HEK293 (cell line): Measurements from ENCODE around the gene PERM1.

Experiments
- KLF1 ChIP-seq: fragments of 450-650 bp; formaldehyde crosslinking; IDR thresholded peaks from 2 replicates; pipeline ENCODE4 v1.5.1; 2016; ENCODE audit warnings: missing biosample characterization, missing genetic modification characterization
- KLF10 ChIP-seq: fragments of 450-650 bp; IDR thresholded peaks from 2 replicates; pipeline ENCODE4 v1.5.1; 2018; ENCODE audit warnings: missing biosample characterization, mild to moderate bottlenecking, missing genetic modification characterization
- SP2 ChIP-seq: fragments of 450-650 bp; formaldehyde crosslinking; IDR thresholded peaks from 2 replicates; pipeline ENCODE4 v1.5.1; 2016; ENCODE audit warnings: missing biosample characterization, missing genetic modification characterization
- SP7 ChIP-seq: fragments of 450-650 bp; formaldehyde crosslinking; IDR thresholded peaks from 2 replicates; pipeline ENCODE4 v1.5.1; 2016; ENCODE audit warnings: missing biosample characterization, missing genetic modification characterization
- TCF7L2 ChIP-seq: IDR thresholded peaks from 2 replicates; pipeline ENCODE4 v1.6.1; 2011; ENCODE audit warnings: low read depth, mild to moderate bottlenecking, inconsistent platforms, low read length, moderate library complexity, borderline replicate concordance
- YY2 ChIP-seq: fragments of 450-650 bp; formaldehyde crosslinking; IDR thresholded peaks from 2 replicates; pipeline ENCODE4 v1.5.1; 2016; ENCODE audit warnings: missing biosample characterization, missing genetic modification characterization
- ZBTB21 ChIP-seq: fragments of 450-650 bp; formaldehyde crosslinking; IDR thresholded peaks from 2 replicates; pipeline ENCODE4 v1.5.1; 2017; ENCODE audit warnings: missing biosample characterization, missing genetic modification characterization
- ZBTB48 ChIP-seq: fragments of 450-650 bp; formaldehyde crosslinking; IDR thresholded peaks from 2 replicates; pipeline ENCODE4 v1.5.1; 2016; ENCODE audit warnings: missing biosample characterization, missing genetic modification characterization
- ZNF140 ChIP-seq: fragments of 450-650 bp; formaldehyde crosslinking; IDR thresholded peaks from 2 replicates; pipeline ENCODE4 v1.5.1; 2016; ENCODE audit warnings: missing biosample characterization, missing genetic modification characterization
- ZNF239 ChIP-seq: fragments of 450-650 bp; formaldehyde crosslinking; IDR thresholded peaks from 2 replicates; pipeline ENCODE4 v1.5.1; 2016; ENCODE audit warnings: missing biosample characterization, missing genetic modification characterization
- ZNF248 ChIP-seq: fragments of 450-650 bp; formaldehyde crosslinking; IDR thresholded peaks from 2 replicates; pipeline ENCODE4 v1.5.1; 2017; ENCODE audit warnings: missing biosample characterization, missing genetic modification characterization
- ZNF335 ChIP-seq: fragments of 450-650 bp; formaldehyde crosslinking; conservative IDR thresholded peaks from 2 replicates; pipeline ENCODE4 v1.5.1; 2016; ENCODE audit warnings: missing biosample characterization, missing genetic modification characterization
- ZNF433 ChIP-seq: fragments of 450-650 bp; formaldehyde crosslinking; IDR thresholded peaks from 2 replicates; pipeline ENCODE4 v1.5.1; 2016; ENCODE audit warnings: missing biosample characterization, missing genetic modification characterization, low read depth
- ZNF473 ChIP-seq: fragments of 450-650 bp; formaldehyde crosslinking; IDR thresholded peaks from 2 replicates; pipeline ENCODE4 v1.5.1; 2017; ENCODE audit warnings: missing biosample characterization, missing genetic modification characterization
- ZNF548 ChIP-seq: fragments of 450-650 bp; formaldehyde crosslinking; IDR thresholded peaks from 2 replicates; pipeline ENCODE4 v1.5.1; 2016; ENCODE audit warnings: missing biosample characterization, missing genetic modification characterization
- ZNF571 ChIP-seq: fragments of 450-650 bp; formaldehyde crosslinking; IDR thresholded peaks from 2 replicates; pipeline ENCODE4 v1.5.0; 2017; ENCODE audit warnings: missing biosample characterization, missing genetic modification characterization
- ZNF621 ChIP-seq: fragments of 450-650 bp; formaldehyde crosslinking; IDR thresholded peaks from 2 replicates; pipeline ENCODE4 v1.5.1; 2017; ENCODE audit warnings: missing biosample characterization, missing genetic modification characterization
- ZNF677 ChIP-seq: fragments of 450-650 bp; IDR thresholded peaks from 2 replicates; pipeline ENCODE4 v1.5.0; 2018; ENCODE audit warnings: missing biosample characterization, mild to moderate bottlenecking, missing genetic modification characterization, moderate library complexity
- ZNF791 ChIP-seq: fragments of 450-650 bp; formaldehyde crosslinking; IDR thresholded peaks from 2 replicates; pipeline ENCODE4 v1.5.1; 2016; ENCODE audit warnings: missing biosample characterization, missing genetic modification characterization
- ZNF837 ChIP-seq: fragments of 450-650 bp; formaldehyde crosslinking; IDR thresholded peaks from 2 replicates; pipeline ENCODE4 v1.5.1; 2016; ENCODE audit warnings: missing biosample characterization, missing genetic modification characterization
- TF ChIP-seq, protein P1 (sequence below): fragments of 450-650 bp; formaldehyde crosslinking; IDR thresholded peaks from 2 replicates; pipeline ENCODE4 v1.5.1; 2017; ENCODE audit warnings: missing biosample characterization, missing genetic modification characterization
- TF ChIP-seq, protein P2 (sequence below): fragments of 450-650 bp; formaldehyde crosslinking; IDR thresholded peaks from 2 replicates; pipeline ENCODE4 v1.5.1; 2016; ENCODE audit warnings: missing biosample characterization, missing genetic modification characterization
- TF ChIP-seq, protein P3 (sequence below): fragments of 450-650 bp; formaldehyde crosslinking; IDR thresholded peaks from 2 replicates; pipeline ENCODE4 v1.5.1; 2016; ENCODE audit warnings: missing biosample characterization, missing genetic modification characterization
- TF ChIP-seq, protein P4 (sequence below): fragments of 450-650 bp; formaldehyde crosslinking; IDR thresholded peaks from 2 replicates; pipeline ENCODE4 v1.5.1; 2016; ENCODE audit warnings: missing biosample characterization, missing genetic modification characterization
- TF ChIP-seq, protein P5 (sequence below): fragments of 450-650 bp; formaldehyde crosslinking; IDR thresholded peaks from 2 replicates; pipeline ENCODE4 v1.5.1; 2016; ENCODE audit warnings: missing biosample characterization, missing genetic modification characterization, borderline replicate concordance
- TF ChIP-seq, protein P6 (sequence below): fragments of 450-650 bp; formaldehyde crosslinking; IDR thresholded peaks from 2 replicates; pipeline ENCODE4 v1.5.1; 2016; ENCODE audit warnings: missing biosample characterization, missing genetic modification characterization

The PERM1 gene

DNA sequence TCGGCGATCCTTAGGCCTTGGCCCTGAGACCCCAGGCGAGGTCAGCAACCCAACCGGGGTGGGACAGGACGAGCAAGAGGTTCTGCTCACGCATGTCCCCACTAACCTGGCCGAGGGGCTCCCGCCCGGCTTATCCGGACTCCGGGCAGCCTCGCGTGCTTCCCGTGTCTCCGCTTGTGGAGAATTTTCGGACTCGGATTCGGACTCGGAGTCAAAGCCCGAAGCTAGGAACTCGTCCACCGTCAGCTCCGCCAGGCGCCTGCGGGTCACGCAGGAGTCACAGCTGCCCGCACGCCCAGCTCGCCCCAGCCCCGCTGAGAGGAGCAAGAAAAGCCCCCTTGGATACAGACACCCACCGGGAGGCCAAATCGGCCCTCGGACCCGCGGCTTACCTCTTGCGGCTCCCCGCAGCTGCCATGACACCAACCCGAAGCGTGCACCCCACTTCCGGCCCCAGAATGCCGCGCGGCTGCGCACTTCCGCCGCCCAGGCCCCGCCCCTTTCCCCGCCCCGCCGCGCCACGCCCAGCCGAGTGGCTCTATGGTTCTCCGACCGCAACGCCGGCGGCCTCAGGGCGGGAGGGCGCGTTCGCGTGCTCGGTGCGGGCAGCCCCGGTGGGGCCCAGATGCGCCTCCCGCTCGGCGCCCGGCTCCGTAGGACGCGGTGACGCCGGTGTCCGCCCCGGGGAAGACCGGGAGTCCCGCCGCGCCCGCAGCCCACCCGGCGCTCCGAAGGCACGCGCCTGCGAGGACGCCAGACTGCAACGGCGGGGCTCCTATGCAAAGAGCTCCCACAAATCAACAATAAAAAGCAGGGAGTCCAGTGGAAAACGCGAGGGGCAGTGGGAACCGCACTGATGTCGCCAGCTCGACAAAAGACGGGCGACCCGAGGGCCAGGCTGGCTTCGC, 22.8 kb downstream of the PERM1 start, which contains the start of gene NOC2L (continued):
- TF ChIP-seq, protein P1, sequence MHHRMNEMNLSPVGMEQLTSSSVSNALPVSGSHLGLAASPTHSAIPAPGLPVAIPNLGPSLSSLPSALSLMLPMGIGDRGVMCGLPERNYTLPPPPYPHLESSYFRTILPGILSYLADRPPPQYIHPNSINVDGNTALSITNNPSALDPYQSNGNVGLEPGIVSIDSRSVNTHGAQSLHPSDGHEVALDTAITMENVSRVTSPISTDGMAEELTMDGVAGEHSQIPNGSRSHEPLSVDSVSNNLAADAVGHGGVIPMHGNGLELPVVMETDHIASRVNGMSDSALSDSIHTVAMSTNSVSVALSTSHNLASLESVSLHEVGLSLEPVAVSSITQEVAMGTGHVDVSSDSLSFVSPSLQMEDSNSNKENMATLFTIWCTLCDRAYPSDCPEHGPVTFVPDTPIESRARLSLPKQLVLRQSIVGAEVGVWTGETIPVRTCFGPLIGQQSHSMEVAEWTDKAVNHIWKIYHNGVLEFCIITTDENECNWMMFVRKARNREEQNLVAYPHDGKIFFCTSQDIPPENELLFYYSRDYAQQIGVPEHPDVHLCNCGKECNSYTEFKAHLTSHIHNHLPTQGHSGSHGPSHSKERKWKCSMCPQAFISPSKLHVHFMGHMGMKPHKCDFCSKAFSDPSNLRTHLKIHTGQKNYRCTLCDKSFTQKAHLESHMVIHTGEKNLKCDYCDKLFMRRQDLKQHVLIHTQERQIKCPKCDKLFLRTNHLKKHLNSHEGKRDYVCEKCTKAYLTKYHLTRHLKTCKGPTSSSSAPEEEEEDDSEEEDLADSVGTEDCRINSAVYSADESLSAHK (tag by site-specific recombination) = no peak
- TF ChIP-seq TCF7L2 (no peak), ZNF433 (tag by site-specific recombination) (no peak), ZNF239 (tag by site-specific recombination) (no peak), ZNF571 (tag by site-specific recombination) (no peak), ZNF791 (tag by site-specific recombination) (no peak), SP2 (tag by site-specific recombination) (peak; percentile 83), SP7 (tag by site-specific recombination) (peak; percentile 65; the same call in 1 of the 2 replicates), ZNF473 (no peak), YY2 (peak; percentile 68), KLF1 (tag by site-specific recombination) (peak; percentile 67), ZNF248 (tag by site-specific recombination) (no peak), ZNF140 (tag by site-specific recombination) (no peak), ZNF548 (no peak), ZNF837 (tag by site-specific recombination) (no peak), ZNF621 (tag by site-specific recombination) (no peak), KLF10 (tag by site-specific recombination) (peak; percentile 62), ZBTB48 (tag by site-specific recombination) (no peak), ZBTB21 (tag by site-specific recombination) (no peak), ZNF335 (peak; percentile 70), ZNF677 (tag by site-specific recombination) (no peak)
- TF ChIP-seq, protein P2, sequence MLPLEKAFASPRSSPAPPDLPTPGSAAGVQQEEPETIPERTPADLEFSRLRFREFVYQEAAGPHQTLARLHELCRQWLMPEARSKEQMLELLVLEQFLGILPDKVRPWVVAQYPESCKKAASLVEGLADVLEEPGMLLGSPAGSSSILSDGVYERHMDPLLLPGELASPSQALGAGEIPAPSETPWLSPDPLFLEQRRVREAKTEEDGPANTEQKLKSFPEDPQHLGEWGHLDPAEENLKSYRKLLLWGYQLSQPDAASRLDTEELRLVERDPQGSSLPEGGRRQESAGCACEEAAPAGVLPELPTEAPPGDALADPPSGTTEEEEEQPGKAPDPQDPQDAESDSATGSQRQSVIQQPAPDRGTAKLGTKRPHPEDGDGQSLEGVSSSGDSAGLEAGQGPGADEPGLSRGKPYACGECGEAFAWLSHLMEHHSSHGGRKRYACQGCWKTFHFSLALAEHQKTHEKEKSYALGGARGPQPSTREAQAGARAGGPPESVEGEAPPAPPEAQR (tag by site-specific recombination) = no peak
- TF ChIP-seq, protein P3, sequence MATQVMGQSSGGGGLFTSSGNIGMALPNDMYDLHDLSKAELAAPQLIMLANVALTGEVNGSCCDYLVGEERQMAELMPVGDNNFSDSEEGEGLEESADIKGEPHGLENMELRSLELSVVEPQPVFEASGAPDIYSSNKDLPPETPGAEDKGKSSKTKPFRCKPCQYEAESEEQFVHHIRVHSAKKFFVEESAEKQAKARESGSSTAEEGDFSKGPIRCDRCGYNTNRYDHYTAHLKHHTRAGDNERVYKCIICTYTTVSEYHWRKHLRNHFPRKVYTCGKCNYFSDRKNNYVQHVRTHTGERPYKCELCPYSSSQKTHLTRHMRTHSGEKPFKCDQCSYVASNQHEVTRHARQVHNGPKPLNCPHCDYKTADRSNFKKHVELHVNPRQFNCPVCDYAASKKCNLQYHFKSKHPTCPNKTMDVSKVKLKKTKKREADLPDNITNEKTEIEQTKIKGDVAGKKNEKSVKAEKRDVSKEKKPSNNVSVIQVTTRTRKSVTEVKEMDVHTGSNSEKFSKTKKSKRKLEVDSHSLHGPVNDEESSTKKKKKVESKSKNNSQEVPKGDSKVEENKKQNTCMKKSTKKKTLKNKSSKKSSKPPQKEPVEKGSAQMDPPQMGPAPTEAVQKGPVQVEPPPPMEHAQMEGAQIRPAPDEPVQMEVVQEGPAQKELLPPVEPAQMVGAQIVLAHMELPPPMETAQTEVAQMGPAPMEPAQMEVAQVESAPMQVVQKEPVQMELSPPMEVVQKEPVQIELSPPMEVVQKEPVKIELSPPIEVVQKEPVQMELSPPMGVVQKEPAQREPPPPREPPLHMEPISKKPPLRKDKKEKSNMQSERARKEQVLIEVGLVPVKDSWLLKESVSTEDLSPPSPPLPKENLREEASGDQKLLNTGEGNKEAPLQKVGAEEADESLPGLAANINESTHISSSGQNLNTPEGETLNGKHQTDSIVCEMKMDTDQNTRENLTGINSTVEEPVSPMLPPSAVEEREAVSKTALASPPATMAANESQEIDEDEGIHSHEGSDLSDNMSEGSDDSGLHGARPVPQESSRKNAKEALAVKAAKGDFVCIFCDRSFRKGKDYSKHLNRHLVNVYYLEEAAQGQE (tag by site-specific recombination) = no peak; the same call in 1 of the 2 replicates
- TF ChIP-seq, protein P4, sequence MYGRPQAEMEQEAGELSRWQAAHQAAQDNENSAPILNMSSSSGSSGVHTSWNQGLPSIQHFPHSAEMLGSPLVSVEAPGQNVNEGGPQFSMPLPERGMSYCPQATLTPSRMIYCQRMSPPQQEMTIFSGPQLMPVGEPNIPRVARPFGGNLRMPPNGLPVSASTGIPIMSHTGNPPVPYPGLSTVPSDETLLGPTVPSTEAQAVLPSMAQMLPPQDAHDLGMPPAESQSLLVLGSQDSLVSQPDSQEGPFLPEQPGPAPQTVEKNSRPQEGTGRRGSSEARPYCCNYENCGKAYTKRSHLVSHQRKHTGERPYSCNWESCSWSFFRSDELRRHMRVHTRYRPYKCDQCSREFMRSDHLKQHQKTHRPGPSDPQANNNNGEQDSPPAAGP (tag by site-specific recombination) = peak; percentile 82; the same call in 1 of the 2 replicates
- TF ChIP-seq, protein P5, sequence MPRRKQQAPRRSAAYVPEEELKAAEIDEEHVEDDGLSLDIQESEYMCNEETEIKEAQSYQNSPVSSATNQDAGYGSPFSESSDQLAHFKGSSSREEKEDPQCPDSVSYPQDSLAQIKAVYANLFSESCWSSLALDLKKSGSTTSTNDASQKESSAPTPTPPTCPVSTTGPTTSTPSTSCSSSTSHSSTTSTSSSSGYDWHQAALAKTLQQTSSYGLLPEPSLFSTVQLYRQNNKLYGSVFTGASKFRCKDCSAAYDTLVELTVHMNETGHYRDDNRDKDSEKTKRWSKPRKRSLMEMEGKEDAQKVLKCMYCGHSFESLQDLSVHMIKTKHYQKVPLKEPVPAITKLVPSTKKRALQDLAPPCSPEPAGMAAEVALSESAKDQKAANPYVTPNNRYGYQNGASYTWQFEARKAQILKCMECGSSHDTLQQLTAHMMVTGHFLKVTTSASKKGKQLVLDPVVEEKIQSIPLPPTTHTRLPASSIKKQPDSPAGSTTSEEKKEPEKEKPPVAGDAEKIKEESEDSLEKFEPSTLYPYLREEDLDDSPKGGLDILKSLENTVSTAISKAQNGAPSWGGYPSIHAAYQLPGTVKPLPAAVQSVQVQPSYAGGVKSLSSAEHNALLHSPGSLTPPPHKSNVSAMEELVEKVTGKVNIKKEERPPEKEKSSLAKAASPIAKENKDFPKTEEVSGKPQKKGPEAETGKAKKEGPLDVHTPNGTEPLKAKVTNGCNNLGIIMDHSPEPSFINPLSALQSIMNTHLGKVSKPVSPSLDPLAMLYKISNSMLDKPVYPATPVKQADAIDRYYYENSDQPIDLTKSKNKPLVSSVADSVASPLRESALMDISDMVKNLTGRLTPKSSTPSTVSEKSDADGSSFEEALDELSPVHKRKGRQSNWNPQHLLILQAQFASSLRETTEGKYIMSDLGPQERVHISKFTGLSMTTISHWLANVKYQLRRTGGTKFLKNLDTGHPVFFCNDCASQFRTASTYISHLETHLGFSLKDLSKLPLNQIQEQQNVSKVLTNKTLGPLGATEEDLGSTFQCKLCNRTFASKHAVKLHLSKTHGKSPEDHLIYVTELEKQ = no peak
- TF ChIP-seq, protein P6, sequence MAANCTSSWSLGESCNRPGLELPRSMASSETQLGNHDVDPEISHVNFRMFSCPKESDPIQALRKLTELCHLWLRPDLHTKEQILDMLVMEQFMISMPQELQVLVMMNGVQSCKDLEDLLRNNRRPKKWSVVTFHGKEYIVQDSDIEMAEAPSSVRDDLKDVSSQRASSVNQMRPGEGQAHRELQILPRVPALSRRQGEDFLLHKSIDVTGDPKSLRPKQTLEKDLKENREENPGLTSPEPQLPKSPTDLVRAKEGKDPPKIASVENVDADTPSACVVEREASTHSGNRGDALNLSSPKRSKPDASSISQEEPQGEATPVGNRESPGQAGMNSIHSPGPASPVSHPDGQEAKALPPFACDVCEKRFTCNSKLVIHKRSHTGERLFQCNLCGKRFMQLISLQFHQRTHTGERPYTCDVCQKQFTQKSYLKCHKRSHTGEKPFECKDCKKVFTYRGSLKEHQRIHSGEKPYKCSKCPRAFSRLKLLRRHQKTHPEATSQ (tag by site-specific recombination) = 0 out of 2 replicates have a peak, but pooled peaks have one; percentile 26
